Measurements from ENCODE around the gene SERINC5. TPM values are rescaled to one million over a fixed set of nuclear protein-coding genes. Genes with fewer than 3 reads are reported as not detected.

The SERINC5 gene
- total RNA-seq, 5 donors from 2014 or later (not counting 1 experiment from before 2014, with no cell fraction given): 109 to 170 (median 112) TPM

Other genes with a start within 250 kb of the SERINC5 start
- gene THBS4, start 220.7 kb downstream of the SERINC5 start, total RNA-seq: 1 to 10 TPM in 1 of 5 donors, under 1 TPM in 4; 0.15 to 1.1 (median 0.53) TPM
- not detected for gene SPZ1, start 64.0 kb upstream of the SERINC5 start, total RNA-seq
- gene ZFYVE16, start 152.0 kb upstream of the SERINC5 start, total RNA-seq: 10 to 100 TPM; 14.6 to 17.9 (median 17.0) TPM
- gene FAM151B, start 232.1 kb upstream of the SERINC5 start, total RNA-seq: under 1 TPM in 4 of 5 donors, not detected in 1; 0.30 to 0.53 (median 0.44) TPM

Measured in T-cell (primary cell).